Hindlimb muscle (tissue), 1 donor: ENCODE measurements around the gene ST3GAL5. TPM values are rescaled to one million over a fixed set of nuclear protein-coding genes. Genes with fewer than 3 reads are reported as not detected.

Source experiments
- DNase-seq: peaks from one replicate; pipeline ENCODE4 v3.0.0-alpha.2; 2013
- polyA plus RNA-seq: library from polyadenylated mRNA; unstranded; fragments of 120-200 nt; gene quantifications from one replicate; pipeline ENCODE4 v1.2.1, GENCODE V29; 2013; ENCODE audit not compliant: insufficient read length

ST3GAL5 gene
- polyA plus RNA-seq, 1 donor = 43.2 TPM

- no peak for DNase-seq
Measured at GRCh38 chr2:85866165-85866659, 22.6 kb downstream of the ST3GAL5 start.

GRCh38 chr2:85865539-85866164 lies 23.1 kb downstream of the ST3GAL5 start:
- no peak for DNase-seq

- DNase-seq = no peak
Measured at GRCh38 chr2:85864654-85865053, 24.1 kb downstream of the ST3GAL5 start.

GRCh38 chr2:85862426-85862825 lies 26.4 kb downstream of the ST3GAL5 start:
- DNase-seq = no peak

- no peak for DNase-seq
Measured at GRCh38 chr2:85861650-85862049, 27.1 kb downstream of the ST3GAL5 start.

- no peak for DNase-seq
Measured at GRCh38 chr2:85861180-85861579, 27.6 kb downstream of the ST3GAL5 start.

GRCh38 chr2:85858841-85859240 lies 29.9 kb downstream of the ST3GAL5 start:
- DNase-seq = no peak

GRCh38 chr2:85854897-85855296 lies 33.9 kb downstream of the ST3GAL5 start:
- DNase-seq = no peak

GRCh38 chr2:85854166-85854509 lies 34.7 kb downstream of the ST3GAL5 start:
- DNase-seq = no peak

- DNase-seq = no peak
Measured at GRCh38 chr2:85853499-85854165, 35.2 kb downstream of the ST3GAL5 start.

GRCh38 chr2:85852937-85853498 lies 35.8 kb downstream of the ST3GAL5 start:
- DNase-seq = no peak

- no peak for DNase-seq
Measured at GRCh38 chr2:85852152-85852840, 36.5 kb downstream of the ST3GAL5 start.

- no peak for DNase-seq
Measured at GRCh38 chr2:85851253-85852151, 37.3 kb downstream of the ST3GAL5 start.

GRCh38 chr2:85850451-85850850 lies 38.3 kb downstream of the ST3GAL5 start:
- DNase-seq = no peak

GRCh38 chr2:85847051-85847588 lies 41.7 kb downstream of the ST3GAL5 start:
- no peak for DNase-seq

- no peak for DNase-seq
Measured at GRCh38 chr2:85846411-85846810, 42.4 kb downstream of the ST3GAL5 start.

GRCh38 chr2:85844486-85844885 lies 44.3 kb downstream of the ST3GAL5 start:
- no peak for DNase-seq

- no peak for DNase-seq
Measured at GRCh38 chr2:85843543-85843942, 45.2 kb downstream of the ST3GAL5 start.

GRCh38 chr2:85840091-85840490 lies 48.7 kb downstream of the ST3GAL5 start:
- DNase-seq = no peak

GRCh38 chr2:85839461-85839860 lies 49.3 kb downstream of the ST3GAL5 start:
- DNase-seq = no peak

GRCh38 chr2:85838641-85839040 lies 50.1 kb downstream of the ST3GAL5 start:
- DNase-seq = no peak

- no peak for DNase-seq
Measured at GRCh38 chr2:85838181-85838580, 50.6 kb downstream of the ST3GAL5 start.
